ENCODE results near the gene KLC3. TPM values are rescaled to one million over a fixed set of nuclear protein-coding genes. Genes with fewer than 3 reads are reported as not detected.

KLC3 gene
- total RNA-seq, 2 donors from 2014 or later = not detected

GRCh38 chr19:45296355-45296754 lies 44.2 kb upstream of the KLC3 start:
- peaks cover 5 to 12% of the 10 kb centered on the region in 2 donors for H3K4me1 ChIP-seq (ENCODE audit: control insufficient read depth in 1 of 2, low read depth in 2 of 2)
- DNase-seq (ENCODE audit: low spot score) (no peak), ATAC-seq (ENCODE audit: insufficient number of reproducible peaks, low FRiP score, low read depth) (no peak)
- H3K27me3 ChIP-seq (replicated peaks; ENCODE audit: insufficient read depth) = no peaks in the 10 kb centered on the region
- H3K9me3 ChIP-seq = peaks cover 3% of the 10 kb centered on the region
- no peak for TF ChIP-seq CTCF (IDR thresholded peaks at IDR 0.05)
- no peak overlapping the region for H3K4me3 ChIP-seq
- H3K27ac ChIP-seq = no peak overlapping the region
- peaks cover 14% of the 10 kb centered on the region for H3K36me3 ChIP-seq

- peaks cover 10% of the 10 kb centered on the region for H3K36me3 ChIP-seq
- no peaks in the 10 kb centered on the region for H3K27me3 ChIP-seq (replicated peaks; ENCODE audit: insufficient read depth)
- peaks cover 5 to 12% of the 10 kb centered on the region in 2 donors for H3K4me1 ChIP-seq (ENCODE audit: control insufficient read depth in 1 of 2, low read depth in 2 of 2)
- no peak for DNase-seq (ENCODE audit: low spot score)
- no peak for TF ChIP-seq CTCF (IDR thresholded peaks at IDR 0.05)
- no peak overlapping the region for H3K4me3 ChIP-seq
- H3K27ac ChIP-seq = no peak overlapping the region
- H3K9me3 ChIP-seq = peaks cover 3% of the 10 kb centered on the region
- no peak for ATAC-seq (ENCODE audit: insufficient number of reproducible peaks, low FRiP score, low read depth)
Measured at GRCh38 chr19:45297674-45298073, 42.9 kb upstream of the KLC3 start.

GRCh38 chr19:45298264-45298663 lies 42.3 kb upstream of the KLC3 start:
- H3K4me3 ChIP-seq = no peak overlapping the region
- DNase-seq (ENCODE audit: low spot score) = no peak
- peaks cover 10% of the 10 kb centered on the region for H3K36me3 ChIP-seq
- H3K4me1 ChIP-seq (ENCODE audit: control insufficient read depth in 1 of 2, low read depth in 2 of 2) = peaks cover 5 to 12% of the 10 kb centered on the region in 2 donors
- peaks cover 2% of the 10 kb centered on the region for H3K9me3 ChIP-seq
- no peak for TF ChIP-seq CTCF (IDR thresholded peaks at IDR 0.05)
- no peaks in the 10 kb centered on the region for H3K27me3 ChIP-seq (replicated peaks; ENCODE audit: insufficient read depth)
- ATAC-seq (ENCODE audit: insufficient number of reproducible peaks, low FRiP score, low read depth) = no peak
- H3K27ac ChIP-seq = no peak overlapping the region

- Histone ChIP-seq H3K9me3 (no peaks in the 10 kb centered on the region), H3K27me3 (replicated peaks; ENCODE audit: insufficient read depth) (no peaks in the 10 kb centered on the region), H3K27ac (no peak overlapping the region), H3K4me3 (no peak overlapping the region), H3K36me3 (peaks cover 10% of the 10 kb centered on the region), H3K4me1 (ENCODE audit: control insufficient read depth in 1 of 2, low read depth in 2 of 2) (peaks cover 0 to 3% of the 10 kb centered on the region in 2 donors)
- TF ChIP-seq CTCF (IDR thresholded peaks at IDR 0.05) = no peak
- ATAC-seq (ENCODE audit: insufficient number of reproducible peaks, low FRiP score, low read depth) (no peak), DNase-seq (ENCODE audit: low spot score) (no peak)
Measured at GRCh38 chr19:45299719-45300118, 40.8 kb upstream of the KLC3 start.

GRCh38 chr19:45302416-45302815 lies 38.1 kb upstream of the KLC3 start:
- peaks cover 4% of the 10 kb centered on the region for H3K36me3 ChIP-seq
- ATAC-seq (ENCODE audit: insufficient number of reproducible peaks, low FRiP score, low read depth) = no peak
- H3K9me3 ChIP-seq = no peaks in the 10 kb centered on the region

More at GRCh38 chr19:45302416-45302815, 38.1 kb upstream of the KLC3 start:
- Histone ChIP-seq H3K4me3 (no peak overlapping the region), H3K27me3 (replicated peaks; ENCODE audit: insufficient read depth) (no peaks in the 10 kb centered on the region), H3K4me1 (ENCODE audit: control insufficient read depth in 1 of 2, low read depth in 2 of 2) (no peaks in the 10 kb centered on the region), H3K27ac (no peak overlapping the region)
- TF ChIP-seq CTCF (IDR thresholded peaks at IDR 0.05) = no peak
- no peak for DNase-seq (ENCODE audit: low spot score)
